HEK293T (cell line): Measurements from ENCODE around the gene EGFL8.

Experiments used
- ARNT ChIP-seq: fragments of 450-650 bp; IDR thresholded peaks from 2 replicates; pipeline ENCODE4 v1.6.1; 2017; ENCODE audit warnings: mild to moderate bottlenecking
- BHLHE40 ChIP-seq: fragments of 450-650 bp; IDR thresholded peaks from 2 replicates; pipeline ENCODE4 v1.6.1; 2016; ENCODE audit warnings: mild to moderate bottlenecking, moderate library complexity, borderline replicate concordance
- CTBP1 ChIP-seq: fragments of 450-650 bp; IDR thresholded peaks from 2 replicates; pipeline ENCODE4 v1.6.1; 2016; ENCODE audit warnings: borderline replicate concordance
- ELF4 ChIP-seq: fragments of 450-650 bp; IDR thresholded peaks from 2 replicates; pipeline ENCODE4 v1.6.1; 2017; ENCODE audit warnings: antibody characterized with exemption
- FOXA1 ChIP-seq: fragments of 450-650 bp; IDR thresholded peaks from 2 replicates; pipeline ENCODE4 v1.6.1; 2016; ENCODE audit warnings: mild to moderate bottlenecking
- FOXK2 ChIP-seq: fragments of 450-650 bp; IDR thresholded peaks from 2 replicates; pipeline ENCODE4 v1.6.1; 2016; ENCODE audit warnings: mild to moderate bottlenecking
- FOXM1 ChIP-seq: fragments of 450-650 bp; IDR thresholded peaks from 2 replicates; pipeline ENCODE4 v1.6.1; 2017; ENCODE audit warnings: mild to moderate bottlenecking, borderline replicate concordance
- HDGF ChIP-seq: fragments of 450-650 bp; IDR thresholded peaks from 2 replicates; pipeline ENCODE4 v1.6.1; 2017; ENCODE audit warnings: antibody characterized with exemption, borderline replicate concordance
- LEF1 ChIP-seq: fragments of 450-650 bp; IDR thresholded peaks from 2 replicates; pipeline ENCODE4 v1.6.1; 2017; ENCODE audit warnings: mild to moderate bottlenecking, borderline replicate concordance
- SP1 ChIP-seq: fragments of 450-650 bp; IDR thresholded peaks from 2 replicates; pipeline ENCODE4 v1.6.1; 2017
- SUZ12 ChIP-seq: fragments of 450-650 bp; IDR thresholded peaks from 2 replicates; pipeline ENCODE4 v1.6.1; 2016; ENCODE audit warnings: mild to moderate bottlenecking
- TF ChIP-seq, protein P1 (sequence below): fragments of 450-650 bp; IDR thresholded peaks from 2 replicates; pipeline ENCODE4 v1.6.1; 2016

DNA sequence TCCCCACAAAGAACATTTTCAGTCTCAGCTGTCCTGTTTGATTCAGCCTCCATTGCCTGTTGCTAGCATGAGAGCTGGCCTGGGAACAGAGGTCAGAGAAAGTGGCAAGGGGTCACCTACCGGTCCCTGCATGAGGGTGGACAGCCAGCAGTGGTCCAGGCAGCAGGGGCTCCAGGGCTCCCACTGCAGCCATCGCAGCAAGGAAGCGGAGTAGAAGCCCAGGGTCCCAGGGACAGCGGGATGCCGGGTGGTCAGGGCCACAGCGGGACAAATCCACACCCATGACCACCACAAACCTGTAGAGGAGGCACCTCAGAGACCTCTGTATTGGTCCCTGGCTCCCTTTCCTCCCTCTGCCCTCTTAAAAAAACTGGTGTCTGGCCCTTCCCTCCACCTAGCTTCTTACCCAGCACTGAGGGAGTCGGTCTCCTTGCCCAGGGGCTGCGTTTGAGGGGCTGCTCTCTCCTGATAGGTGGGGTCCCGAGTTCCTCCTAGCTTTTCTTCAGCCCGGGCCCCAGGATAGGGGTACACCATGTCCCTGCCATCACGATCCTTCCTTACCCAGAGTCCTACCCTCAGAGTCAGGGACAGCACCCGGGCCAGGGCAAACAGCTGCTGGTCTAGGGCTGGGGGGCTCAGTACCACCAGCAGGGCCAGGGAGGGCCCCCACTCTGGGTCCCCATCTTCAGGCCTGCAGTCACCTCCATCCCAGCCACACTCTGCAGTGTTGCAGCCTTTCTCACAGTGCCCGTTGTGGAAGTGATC is 36.5 kb downstream of the EGFL8 start:
- TF ChIP-seq SP1 = no peak
- TF ChIP-seq SUZ12 = no peak
- no peak for TF ChIP-seq LEF1
- TF ChIP-seq FOXK2 = no peak
- no peak for TF ChIP-seq FOXA1
- no peak for TF ChIP-seq BHLHE40
- TF ChIP-seq, protein P1, sequence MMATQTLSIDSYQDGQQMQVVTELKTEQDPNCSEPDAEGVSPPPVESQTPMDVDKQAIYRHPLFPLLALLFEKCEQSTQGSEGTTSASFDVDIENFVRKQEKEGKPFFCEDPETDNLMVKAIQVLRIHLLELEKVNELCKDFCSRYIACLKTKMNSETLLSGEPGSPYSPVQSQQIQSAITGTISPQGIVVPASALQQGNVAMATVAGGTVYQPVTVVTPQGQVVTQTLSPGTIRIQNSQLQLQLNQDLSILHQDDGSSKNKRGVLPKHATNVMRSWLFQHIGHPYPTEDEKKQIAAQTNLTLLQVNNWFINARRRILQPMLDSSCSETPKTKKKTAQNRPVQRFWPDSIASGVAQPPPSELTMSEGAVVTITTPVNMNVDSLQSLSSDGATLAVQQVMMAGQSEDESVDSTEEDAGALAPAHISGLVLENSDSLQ = no peak
- no peak for TF ChIP-seq ARNT
- no peak for TF ChIP-seq CTBP1
- TF ChIP-seq HDGF = no peak
- TF ChIP-seq FOXM1 = no peak
- TF ChIP-seq ELF4 = no peak
